HepG2 (cell line): ENCODE data around the gene NDC80. TPM values are rescaled to one million over a fixed set of nuclear protein-coding genes. Genes with fewer than 3 reads are reported as not detected.

Experiments
- BRD4 ChIP-seq: sonication (generic); formaldehyde crosslinking; IDR thresholded peaks from 2 replicates; pipeline ENCODE4 v1.4.0; 2020; ENCODE audit warnings: missing genetic modification reagents
- DPF2 ChIP-seq: sonication (generic); formaldehyde crosslinking; IDR thresholded peaks from 2 replicates; pipeline ENCODE4 v1.4.0; 2020; ENCODE audit warnings: mild to moderate bottlenecking, low read depth, missing genetic modification reagents, borderline replicate concordance
- FOSL2 ChIP-seq: sonication (generic); formaldehyde crosslinking; IDR thresholded peaks from 2 replicates; pipeline ENCODE4 v1.4.0; 2020; ENCODE audit warnings: missing genetic modification reagents
- HNRNPLL ChIP-seq: fragments of 200-400 bp; formaldehyde crosslinking; IDR thresholded peaks from 2 replicates; pipeline ENCODE4 v1.6.1; 2017; ENCODE audit warnings: mild to moderate bottlenecking, low read depth, low read length; ENCODE audit not compliant: poor library complexity, severe bottlenecking
- HNRNPUL1 ChIP-seq: fragments of 200-400 bp; formaldehyde crosslinking; IDR thresholded peaks from 2 replicates; pipeline ENCODE4 v1.6.1; 2017; ENCODE audit warnings: low read depth, mild to moderate bottlenecking, low read length, moderate library complexity
- KLF16 ChIP-seq, 2 experiments: sonication (generic) in 1 of 2; formaldehyde crosslinking in 1 of 2; IDR thresholded peaks; 2 replicates each; pipeline versions ENCODE4 v1.6.1 to v1.8.0; 2016 to 2023; ENCODE audit warnings: missing genetic modification reagents in 2 of 2, missing compliant biosample characterization in 1 of 2
- MAX ChIP-seq: IDR thresholded peaks from 2 replicates; pipeline ENCODE4 v1.6.1; 2012; ENCODE audit warnings: inconsistent platforms
- NR2F6 ChIP-seq, 2 experiments: IDR thresholded peaks; 2 replicates each; pipeline ENCODE4 v1.6.1; 2016; ENCODE audit warnings: antibody characterized with exemption in 1 of 2, mild to moderate bottlenecking in 1 of 2
- POLR2G ChIP-seq: fragments of 200-400 bp; formaldehyde crosslinking; IDR thresholded peaks from 2 replicates; pipeline ENCODE4 v1.6.1; 2018; ENCODE audit warnings: mild to moderate bottlenecking, low read depth, low read length, moderate library complexity
- SMAD3 ChIP-seq: sonication (generic); formaldehyde crosslinking; IDR thresholded peaks from 2 replicates; pipeline ENCODE4 v1.4.0; 2020; ENCODE audit warnings: missing genetic modification reagents
- SNAPC2 ChIP-seq: sonication (generic); formaldehyde crosslinking; IDR thresholded peaks from 2 replicates; pipeline ENCODE4 v1.8.1; 2022; ENCODE audit warnings: mild to moderate bottlenecking, missing genetic modification reagents
- TAF15 ChIP-seq: fragments of 200-400 bp; formaldehyde crosslinking; IDR thresholded peaks from one replicate; pipeline ENCODE4 v1.6.1; 2018; ENCODE audit warnings: mild to moderate bottlenecking, low read depth, low read length; ENCODE audit not compliant: poor library complexity, severe bottlenecking
- ZMYM2 ChIP-seq: sonication (generic); formaldehyde crosslinking; IDR thresholded peaks from 2 replicates; pipeline ENCODE4 v1.8.0; 2022; ENCODE audit warnings: mild to moderate bottlenecking, missing genetic modification reagents
- ZNF18 ChIP-seq: sonication (generic); formaldehyde crosslinking; IDR thresholded peaks from 2 replicates; pipeline ENCODE4 v1.8.0; 2022; ENCODE audit warnings: mild to moderate bottlenecking, missing genetic modification reagents; ENCODE audit not compliant: insufficient replicate concordance
- ZNF263 ChIP-seq: sonication (generic); formaldehyde crosslinking; IDR thresholded peaks from 2 replicates; pipeline ENCODE4 v1.4.0; 2020; ENCODE audit warnings: missing genetic modification reagents
- ZNF3 ChIP-seq: IDR thresholded peaks from 2 replicates; pipeline ENCODE4 v1.7.0; 2017; ENCODE audit warnings: inconsistent platforms
- ZNF572 ChIP-seq: sonication (generic); formaldehyde crosslinking; IDR thresholded peaks from 2 replicates; pipeline ENCODE4 v1.5.1; 2020; ENCODE audit warnings: mild to moderate bottlenecking, missing genetic modification reagents
- ZNF605 ChIP-seq: sonication (generic); formaldehyde crosslinking; IDR thresholded peaks from 2 replicates; pipeline ENCODE4 v1.8.0; 2022; ENCODE audit warnings: mild to moderate bottlenecking, missing genetic modification reagents
- ZNF629 ChIP-seq: sonication (generic); formaldehyde crosslinking; conservative IDR thresholded peaks from 2 replicates; pipeline ENCODE4 v1.5.0; 2020; ENCODE audit warnings: missing genetic modification reagents
- ZNF782 ChIP-seq: sonication (generic); formaldehyde crosslinking; IDR thresholded peaks from 2 replicates; pipeline ENCODE4 v1.4.0; 2020; ENCODE audit warnings: missing genetic modification reagents, mild to moderate bottlenecking, borderline replicate concordance
- ZNF790 ChIP-seq: sonication (generic); formaldehyde crosslinking; IDR thresholded peaks from 2 replicates; pipeline ENCODE4 v1.8.0; 2022; ENCODE audit warnings: missing genetic modification reagents, mild to moderate bottlenecking, borderline replicate concordance
- polyA plus RNA-seq, 8 experiments: library from polyadenylated mRNA; depleted of rRNA in 3 of 8; stranded (reverse) in 7 of 8; unstranded in 1 of 8; fragments of >200 nt; fragmentation: Illumina TruSeq in 4 of 8; extraction: Trizol in 4 of 8; gene quantifications; 2 replicates each; pipeline versions ENCODE4 v1.2.1 to v1.2.3, GENCODE V29; 2011 to 2016; ENCODE audit warnings: low read depth in 4 of 8, missing spikeins in 1 of 8, mixed read lengths in 1 of 8; ENCODE audit not compliant: insufficient read depth in 1 of 8
- total RNA-seq, 5 experiments: library from RNA; depleted of rRNA; stranded (reverse); fragments of >200 nt; fragmentation: Illumina TruSeq; extraction: Trizol; gene quantifications; 2 replicates each; pipeline ENCODE4 v1.2.3, GENCODE V29; 2016; ENCODE audit warnings: low read depth in 1 of 5
- TF ChIP-seq, protein P1 (sequence below): sonication (generic); formaldehyde crosslinking; IDR thresholded peaks from 2 replicates; pipeline ENCODE4 v1.4.0; 2020; ENCODE audit warnings: missing genetic modification reagents
- TF ChIP-seq, protein P2 (sequence below): sonication (generic); formaldehyde crosslinking; IDR thresholded peaks from 2 replicates; pipeline ENCODE4 v1.4.0; 2020; ENCODE audit warnings: missing genetic modification reagents

The NDC80 gene
- total and polyA plus RNA-seq, 2 of the 13 experiments (the other 11 are each of a cell fraction or from before 2014, with no cell fraction given) = 9.6 to 33.0 TPM

DNA sequence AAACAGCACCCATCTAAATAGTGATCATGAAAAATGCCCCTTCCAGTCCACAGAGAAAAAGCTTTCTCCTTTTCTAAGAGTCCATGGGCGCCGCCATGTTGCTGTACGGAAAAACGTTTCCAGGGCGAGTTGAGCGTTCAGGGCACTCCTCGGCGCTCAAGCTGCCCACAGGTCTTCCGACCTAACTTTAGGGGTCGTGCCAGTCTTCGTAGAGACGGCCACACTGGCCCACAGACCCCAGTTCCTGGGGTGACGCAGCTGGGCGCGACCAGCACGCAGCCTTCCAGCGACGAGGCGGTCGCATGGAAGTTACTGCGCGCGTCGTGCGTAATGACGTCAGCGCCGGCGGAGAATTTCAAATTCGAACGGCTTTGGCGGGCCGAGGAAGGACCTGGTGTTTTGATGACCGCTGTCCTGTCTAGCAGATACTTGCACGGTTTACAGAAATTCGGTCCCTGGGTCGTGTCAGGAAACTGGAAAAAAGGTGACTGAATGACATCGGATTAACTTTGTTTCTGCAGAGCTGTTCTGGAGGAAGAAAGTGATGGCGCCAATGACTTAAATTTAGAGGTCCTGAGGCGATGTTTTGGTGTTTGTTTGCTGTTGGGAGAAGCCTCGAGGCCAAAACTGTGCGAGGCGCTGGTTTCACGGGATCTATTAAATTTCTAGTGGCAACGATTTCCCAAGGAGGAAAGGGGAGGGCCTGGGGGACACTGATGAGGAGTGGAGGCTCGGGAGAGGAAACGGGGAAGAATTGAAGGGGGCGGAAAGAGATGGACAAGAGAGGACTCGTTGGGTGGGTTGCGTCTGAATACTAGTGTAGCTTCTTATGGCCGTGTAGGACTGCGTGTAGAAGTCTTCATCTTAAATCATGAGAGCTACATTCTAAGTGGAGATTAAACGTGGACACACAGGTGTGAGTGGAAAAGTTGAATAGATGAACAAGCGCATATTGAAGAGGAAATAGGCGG, at the start of gene NDC80, which contains the start of gene METTL4 (continued):
- peak; percentile 84 for TF ChIP-seq MAX
- no peak for TF ChIP-seq ZNF18 (CRISPR knock-in tag)
- no peak for TF ChIP-seq SMAD3 (CRISPR knock-in tag)
- peak; percentile 47; the same call in 1 of the 2 replicates for TF ChIP-seq ZNF263 (CRISPR knock-in tag)
- TF ChIP-seq KLF16 (CRISPR knock-in tag; IDR thresholded peaks at IDR 0.05) = peak in 1 of 2 experiments; percentile 74; a peak in 2 of 4 replicates
- TF ChIP-seq, protein P1, sequence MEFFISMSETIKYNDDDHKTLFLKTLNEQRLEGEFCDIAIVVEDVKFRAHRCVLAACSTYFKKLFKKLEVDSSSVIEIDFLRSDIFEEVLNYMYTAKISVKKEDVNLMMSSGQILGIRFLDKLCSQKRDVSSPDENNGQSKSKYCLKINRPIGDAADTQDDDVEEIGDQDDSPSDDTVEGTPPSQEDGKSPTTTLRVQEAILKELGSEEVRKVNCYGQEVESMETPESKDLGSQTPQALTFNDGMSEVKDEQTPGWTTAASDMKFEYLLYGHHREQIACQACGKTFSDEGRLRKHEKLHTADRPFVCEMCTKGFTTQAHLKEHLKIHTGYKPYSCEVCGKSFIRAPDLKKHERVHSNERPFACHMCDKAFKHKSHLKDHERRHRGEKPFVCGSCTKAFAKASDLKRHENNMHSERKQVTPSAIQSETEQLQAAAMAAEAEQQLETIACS (CRISPR knock-in tag) = no peak
- TF ChIP-seq HNRNPLL = peak; percentile 71
- no peak; the same call in 1 of the 2 replicates for TF ChIP-seq ZNF629 (CRISPR knock-in tag)
- TF ChIP-seq ZNF790 = no peak
- TF ChIP-seq, protein P2, sequence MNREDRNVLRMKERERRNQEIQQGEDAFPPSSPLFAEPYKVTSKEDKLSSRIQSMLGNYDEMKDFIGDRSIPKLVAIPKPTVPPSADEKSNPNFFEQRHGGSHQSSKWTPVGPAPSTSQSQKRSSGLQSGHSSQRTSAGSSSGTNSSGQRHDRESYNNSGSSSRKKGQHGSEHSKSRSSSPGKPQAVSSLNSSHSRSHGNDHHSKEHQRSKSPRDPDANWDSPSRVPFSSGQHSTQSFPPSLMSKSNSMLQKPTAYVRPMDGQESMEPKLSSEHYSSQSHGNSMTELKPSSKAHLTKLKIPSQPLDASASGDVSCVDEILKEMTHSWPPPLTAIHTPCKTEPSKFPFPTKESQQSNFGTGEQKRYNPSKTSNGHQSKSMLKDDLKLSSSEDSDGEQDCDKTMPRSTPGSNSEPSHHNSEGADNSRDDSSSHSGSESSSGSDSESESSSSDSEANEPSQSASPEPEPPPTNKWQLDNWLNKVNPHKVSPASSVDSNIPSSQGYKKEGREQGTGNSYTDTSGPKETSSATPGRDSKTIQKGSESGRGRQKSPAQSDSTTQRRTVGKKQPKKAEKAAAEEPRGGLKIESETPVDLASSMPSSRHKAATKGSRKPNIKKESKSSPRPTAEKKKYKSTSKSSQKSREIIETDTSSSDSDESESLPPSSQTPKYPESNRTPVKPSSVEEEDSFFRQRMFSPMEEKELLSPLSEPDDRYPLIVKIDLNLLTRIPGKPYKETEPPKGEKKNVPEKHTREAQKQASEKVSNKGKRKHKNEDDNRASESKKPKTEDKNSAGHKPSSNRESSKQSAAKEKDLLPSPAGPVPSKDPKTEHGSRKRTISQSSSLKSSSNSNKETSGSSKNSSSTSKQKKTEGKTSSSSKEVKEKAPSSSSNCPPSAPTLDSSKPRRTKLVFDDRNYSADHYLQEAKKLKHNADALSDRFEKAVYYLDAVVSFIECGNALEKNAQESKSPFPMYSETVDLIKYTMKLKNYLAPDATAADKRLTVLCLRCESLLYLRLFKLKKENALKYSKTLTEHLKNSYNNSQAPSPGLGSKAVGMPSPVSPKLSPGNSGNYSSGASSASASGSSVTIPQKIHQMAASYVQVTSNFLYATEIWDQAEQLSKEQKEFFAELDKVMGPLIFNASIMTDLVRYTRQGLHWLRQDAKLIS (CRISPR knock-in tag) = no peak
- peak; percentile 71 for TF ChIP-seq FOSL2
- TF ChIP-seq ZNF3 (CRISPR knock-in tag) = no peak
- no peak for TF ChIP-seq DPF2 (CRISPR knock-in tag)
- TF ChIP-seq ZMYM2 (CRISPR knock-in tag) = no peak
- TF ChIP-seq HNRNPUL1 = no peak
- TF ChIP-seq NR2F6 (IDR thresholded peaks at IDR 0.05) = no peak
- TF ChIP-seq NR2F6 (CRISPR knock-in tag; IDR thresholded peaks at IDR 0.05) = no peak
- TF ChIP-seq ZNF572 (CRISPR knock-in tag) = no peak
- TF ChIP-seq ZNF782 (CRISPR knock-in tag) = no peak
- peak; percentile 92 for TF ChIP-seq ZNF605 (CRISPR knock-in tag)
- TF ChIP-seq SNAPC2 = peak; percentile 93
- peak; percentile 84 for TF ChIP-seq POLR2G
- no peak for TF ChIP-seq BRD4 (CRISPR knock-in tag)
- no peak for TF ChIP-seq TAF15
